ENCODE measurements around the gene S100A1.

S100A1 gene

DNA sequence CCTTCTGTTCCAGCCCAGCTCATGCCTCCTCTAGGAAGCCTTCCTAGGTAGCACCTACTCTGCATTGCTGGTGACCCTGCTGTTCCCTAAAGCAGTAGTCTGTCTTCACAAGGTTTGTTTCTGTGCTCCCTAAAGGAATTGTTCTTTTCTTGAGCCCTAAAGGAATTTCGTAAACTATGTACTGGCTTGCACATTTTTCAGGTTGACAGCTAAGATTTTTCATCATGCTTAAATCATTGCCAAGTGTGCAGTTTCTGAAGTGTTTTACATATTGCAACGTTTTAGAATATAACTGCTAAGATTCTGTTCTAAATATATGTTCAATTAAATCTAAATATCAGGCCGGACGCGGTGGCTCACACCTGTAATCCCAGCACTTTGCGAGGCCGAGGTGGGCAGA, 28.4 kb upstream of the S100A1 start:
- peak overlapping the region; percentile 55 for H3K27ac ChIP-seq
- DNase-seq (ENCODE audit: low spot score), result no peak
- ChIA-PET POLR2A (ENCODE audit: low non-redundant PET) (no interaction called here), CTCF (no interaction called here)
- no peak for TF ChIP-seq CTCF (conservative IDR thresholded peaks at IDR 0.05; ENCODE audit: low read depth)

- H3K27ac ChIP-seq, result peak overlapping the region; percentile 43
- no peak for DNase-seq (ENCODE audit: low spot score)
- CTCF ChIA-PET, result interaction anchor here (0.7 kb wide), 1 partner anchor 1122 kb away, joined by 4 read pairs; no protein-coding TSS in a partner anchor
- TF ChIP-seq CTCF (conservative IDR thresholded peaks at IDR 0.05; ENCODE audit: low read depth), result no peak
- POLR2A ChIA-PET (ENCODE audit: low non-redundant PET), result interaction anchor here (0.5 to 0.8 kb wide), 2 partner anchors 26 to 30 kb away, joined by 3 to 4 read pairs; no protein-coding TSS in a partner anchor
These were observed 25.5 kb upstream of the S100A1 start for GRCh38 chr1:153602749-153603148.

- DNase-seq (ENCODE audit: low spot score), result no peak
- POLR2A ChIA-PET (ENCODE audit: low non-redundant PET), result interaction anchor here (0.7 kb wide), 1 partner anchor 24 kb away, joined by 3 read pairs; no protein-coding TSS in a partner anchor
These were observed 22.0 kb upstream of the S100A1 start for GRCh38 chr1:153606194-153606593.

DNA sequence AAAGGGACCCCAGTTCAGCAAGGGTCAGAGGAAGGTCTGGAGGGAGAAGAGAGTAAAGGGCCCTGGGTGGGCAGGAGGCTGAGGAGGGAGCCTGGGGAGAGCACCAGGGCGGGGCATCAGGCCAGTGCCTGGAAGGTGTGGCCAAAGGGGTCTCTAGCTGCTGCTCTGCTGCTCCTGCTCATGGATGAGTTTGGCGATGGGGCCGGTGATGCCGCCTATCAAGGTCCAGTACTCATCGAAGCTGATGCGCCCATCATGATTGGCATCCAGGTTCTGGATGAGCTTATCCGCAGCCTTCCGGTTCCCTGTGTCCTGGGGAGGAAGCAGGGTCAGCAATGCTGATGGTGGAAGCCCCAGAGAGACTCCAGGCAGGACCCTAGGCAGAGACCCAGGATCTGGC, 20.9 kb upstream of the S100A1 start:
- ChIA-PET POLR2A (ENCODE audit: low non-redundant PET) (interaction anchor here (0.7 kb wide), 1 partner anchor 8 kb away, joined by 3 read pairs; the partner anchor contains the start of gene S100A14), CTCF (interaction anchor here (0.6 to 1.2 kb wide), 4 partner anchors 10 to 97 kb away, joined by 3 to 5 read pairs (median 4); no protein-coding TSS in a partner anchor)
- peak overlapping the region; percentile 99 for H3K27ac ChIP-seq
- no peak for TF ChIP-seq CTCF (conservative IDR thresholded peaks at IDR 0.05; ENCODE audit: low read depth)
- DNase-seq (ENCODE audit: low spot score), result no peak

More at GRCh38 chr1:153606194-153606593, 22.0 kb upstream of the S100A1 start:
- TF ChIP-seq CTCF (conservative IDR thresholded peaks at IDR 0.05; ENCODE audit: low read depth), result no peak
- CTCF ChIA-PET, result interaction anchor here (0.6 to 1.0 kb wide), 3 partner anchors 34 to 403 kb away, joined by 3 to 4 read pairs (median 3); no protein-coding TSS in a partner anchor
- H3K27ac ChIP-seq, result peak overlapping the region; percentile 99

DNA sequence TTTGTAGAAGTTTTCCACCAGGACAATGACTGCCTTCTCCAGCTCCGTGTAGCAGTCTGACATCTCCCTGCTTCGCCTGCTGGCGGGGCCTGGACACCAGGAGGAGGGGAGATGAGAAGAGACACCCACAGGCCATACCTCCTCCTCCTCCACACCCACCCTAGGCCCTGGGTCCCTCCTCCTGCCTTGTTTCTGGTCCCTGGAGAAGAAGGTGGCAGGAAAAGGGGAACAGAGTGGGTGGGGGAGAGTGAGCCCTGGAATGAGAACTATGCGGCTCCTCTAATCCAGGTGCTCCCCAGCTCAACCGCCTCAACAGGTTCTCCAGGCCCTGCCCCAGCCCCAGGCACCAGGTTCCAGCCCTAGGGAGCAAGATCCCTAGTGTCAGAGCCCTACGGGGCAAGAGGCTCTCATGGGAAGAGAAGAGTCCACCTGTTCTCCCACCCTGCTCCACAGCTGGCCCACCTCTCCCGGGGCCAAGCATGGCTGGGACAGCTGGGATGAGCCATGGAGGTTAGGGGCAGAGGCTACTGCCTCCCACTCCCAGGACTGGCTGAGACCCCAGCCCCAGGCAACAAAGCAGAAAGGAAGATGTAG, 20.0 kb upstream of the S100A1 start:
- DNase-seq (ENCODE audit: low spot score), result no peak
- ChIA-PET POLR2A (ENCODE audit: low non-redundant PET) (no interaction called here), CTCF (interaction anchor here (1.0 to 1.2 kb wide), 2 partner anchors 9 to 35 kb away, joined by 3 to 5 read pairs; no protein-coding TSS in a partner anchor)
- peak overlapping the region; percentile 99 for H3K27ac ChIP-seq
- no peak for TF ChIP-seq CTCF (conservative IDR thresholded peaks at IDR 0.05; ENCODE audit: low read depth)

- peak overlapping the region; percentile 99 for H3K27ac ChIP-seq
- DNase-seq (ENCODE audit: low spot score), result peak; percentile 97
- ChIA-PET CTCF (interaction anchor here (0.5 to 2.3 kb wide), 5 partner anchors 8 to 72 kb away, joined by 3 to 8 read pairs (median 4); no protein-coding TSS in a partner anchor), POLR2A (ENCODE audit: low non-redundant PET) (no interaction called here)
- TF ChIP-seq CTCF (conservative IDR thresholded peaks at IDR 0.05; ENCODE audit: low read depth), result no peak
These were observed 19.3 kb upstream of the S100A1 start for GRCh38 chr1:153608742-153609584.
